Measurements from ENCODE around the gene APRT. TPM values are rescaled to one million over a fixed set of nuclear protein-coding genes. Genes with fewer than 3 reads are reported as not detected.
A peak's percentile ranks its signal among the peaks of the same experiment; 100 is the strongest.

The APRT gene
- total and polyA plus RNA-seq, 9 of the 15 experiments (the other 6 are each of a cell fraction or from before 2014, with no cell fraction given), result 41.7 to 409 (median 146) TPM

- no peak for TF ChIP-seq NCOA4 (IDR thresholded peaks at IDR 0.05; ENCODE audit: partially characterized antibody)
- no peak for TF ChIP-seq RHOXF2B (CRISPR knock-in tag; conservative IDR thresholded peaks at IDR 0.05)
- no peak for TF ChIP-seq DIDO1 (tag; IDR thresholded peaks at IDR 0.05; ENCODE audit: low read depth)
- peak in 1 of 2 experiments; percentile 61; a peak in 2 of 4 replicates for TF ChIP-seq MNT (conservative IDR thresholded peaks at IDR 0.05)
- no peak for TF ChIP-seq MTA2 (IDR thresholded peaks at IDR 0.05; ENCODE audit: low read depth)
- TF ChIP-seq ZBTB1 (CRISPR knock-in tag; IDR thresholded peaks at IDR 0.05; ENCODE audit: borderline replicate concordance, low read depth), result no peak
- peak; percentile 66; the same call in 1 of the 2 replicates for TF ChIP-seq ZSCAN32 (CRISPR knock-in tag; IDR thresholded peaks at IDR 0.05)
- TF ChIP-seq ZZZ3 (IDR thresholded peaks at IDR 0.05), result no peak
- TF ChIP-seq ERF (CRISPR knock-in tag; IDR thresholded peaks at IDR 0.05), result no peak
- peak; percentile 91; the same call in 1 of the 2 replicates for TF ChIP-seq L3MBTL2 (IDR thresholded peaks at IDR 0.05)
- TF ChIP-seq, protein P1, sequence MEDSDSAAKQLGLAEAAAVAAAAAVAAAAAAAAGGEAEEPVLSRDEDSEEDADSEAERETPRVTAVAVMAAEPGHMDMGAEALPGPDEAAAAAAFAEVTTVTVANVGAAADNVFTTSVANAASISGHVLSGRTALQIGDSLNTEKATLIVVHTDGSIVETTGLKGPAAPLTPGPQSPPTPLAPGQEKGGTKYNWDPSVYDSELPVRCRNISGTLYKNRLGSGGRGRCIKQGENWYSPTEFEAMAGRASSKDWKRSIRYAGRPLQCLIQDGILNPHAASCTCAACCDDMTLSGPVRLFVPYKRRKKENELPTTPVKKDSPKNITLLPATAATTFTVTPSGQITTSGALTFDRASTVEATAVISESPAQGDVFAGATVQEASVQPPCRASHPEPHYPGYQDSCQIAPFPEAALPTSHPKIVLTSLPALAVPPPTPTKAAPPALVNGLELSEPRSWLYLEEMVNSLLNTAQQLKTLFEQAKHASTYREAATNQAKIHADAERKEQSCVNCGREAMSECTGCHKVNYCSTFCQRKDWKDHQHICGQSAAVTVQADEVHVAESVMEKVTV (CRISPR knock-in tag; IDR thresholded peaks at IDR 0.05), result peak; percentile 85
- no peak for TF ChIP-seq SPI1 (IDR thresholded peaks at IDR 0.05; ENCODE audit: borderline replicate concordance, low read depth, low read length)
- TF ChIP-seq, protein P2, sequence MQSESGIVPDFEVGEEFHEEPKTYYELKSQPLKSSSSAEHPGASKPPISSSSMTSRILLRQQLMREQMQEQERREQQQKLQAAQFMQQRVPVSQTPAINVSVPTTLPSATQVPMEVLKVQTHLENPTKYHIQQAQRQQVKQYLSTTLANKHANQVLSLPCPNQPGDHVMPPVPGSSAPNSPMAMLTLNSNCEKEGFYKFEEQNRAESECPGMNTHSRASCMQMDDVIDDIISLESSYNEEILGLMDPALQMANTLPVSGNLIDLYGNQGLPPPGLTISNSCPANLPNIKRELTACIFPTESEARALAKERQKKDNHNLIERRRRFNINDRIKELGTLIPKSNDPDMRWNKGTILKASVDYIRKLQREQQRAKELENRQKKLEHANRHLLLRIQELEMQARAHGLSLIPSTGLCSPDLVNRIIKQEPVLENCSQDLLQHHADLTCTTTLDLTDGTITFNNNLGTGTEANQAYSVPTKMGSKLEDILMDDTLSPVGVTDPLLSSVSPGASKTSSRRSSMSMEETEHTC (IDR thresholded peaks at IDR 0.05), result no peak
- TF ChIP-seq ZBTB33 (CRISPR knock-in tag; IDR thresholded peaks at IDR 0.05), result peak; percentile 79
- peak; percentile 79 for TF ChIP-seq RBM22 (IDR thresholded peaks at IDR 0.05; ENCODE audit: low read depth, low read length, poor library complexity, severe bottlenecking)
- no peak for TF ChIP-seq ZNF696 (CRISPR knock-in tag; conservative IDR thresholded peaks at IDR 0.05)
- TF ChIP-seq POU5F1 (IDR thresholded peaks at IDR 0.05; ENCODE audit: borderline replicate concordance, low read depth, low read length, partially characterized antibody), result no peak
- peak; percentile 85 for TF ChIP-seq MAFK (IDR thresholded peaks at IDR 0.05; ENCODE audit: low read length)
- TF ChIP-seq, protein P3, sequence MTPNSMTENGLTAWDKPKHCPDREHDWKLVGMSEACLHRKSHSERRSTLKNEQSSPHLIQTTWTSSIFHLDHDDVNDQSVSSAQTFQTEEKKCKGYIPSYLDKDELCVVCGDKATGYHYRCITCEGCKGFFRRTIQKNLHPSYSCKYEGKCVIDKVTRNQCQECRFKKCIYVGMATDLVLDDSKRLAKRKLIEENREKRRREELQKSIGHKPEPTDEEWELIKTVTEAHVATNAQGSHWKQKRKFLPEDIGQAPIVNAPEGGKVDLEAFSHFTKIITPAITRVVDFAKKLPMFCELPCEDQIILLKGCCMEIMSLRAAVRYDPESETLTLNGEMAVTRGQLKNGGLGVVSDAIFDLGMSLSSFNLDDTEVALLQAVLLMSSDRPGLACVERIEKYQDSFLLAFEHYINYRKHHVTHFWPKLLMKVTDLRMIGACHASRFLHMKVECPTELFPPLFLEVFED (CRISPR knock-in tag; conservative IDR thresholded peaks at IDR 0.05), result no peak
- TF ChIP-seq SMARCC2 (IDR thresholded peaks at IDR 0.05; ENCODE audit: low read depth), result no peak
Measured at GRCh38 chr16:88811769-88812512, at the start of gene APRT (continued).
